GM19240 (cell line): ENCODE results near the gene GALNT10.

ENCODE experiments used
- DNase-seq: peaks from one replicate; pipeline ENCODE4 v3.0.0; 2011; ENCODE audit warnings: low spot score; ENCODE audit not compliant: insufficient read length

The GALNT10 gene

GRCh38 chr5:154470137-154470536 lies 279.6 kb downstream of the GALNT10 start:
- no peak for DNase-seq
